IMR-90 (cell line): ENCODE results near the gene KRTCAP2. TPM values are rescaled to one million over a fixed set of nuclear protein-coding genes. Genes with fewer than 3 reads are reported as not detected.

ENCODE experiments used
- ATAC-seq: fragments of 200-7000 bp; cut with Tn5 transposase; 2 replicates; pipeline ENCODE4 v1.9.1; 2020; ENCODE audit warnings: low read depth, mild to moderate bottlenecking, moderate library complexity
- BruUV-seq: library from RNA; stranded (reverse); fragments of 400-500 nt; replicated peaks from 2 replicates; lab custom pipeline; 2021; lab: Mats Ljungman, UMichigan
- CTCF ChIA-PET: fragments of 300-600 bp; formaldehyde crosslinking; extraction: SDS; loops from one replicate; lab custom pipeline; 2021; ENCODE audit warnings: antibody characterized with exemption; lab: Yijun Ruan, JAX
- POLR2A ChIA-PET: fragments of 300-600 bp; sonication (Branson Sonifier 250); formaldehyde crosslinking; loops from one replicate; lab custom pipeline; 2022; ENCODE audit warnings: antibody characterized with exemption; ENCODE audit not compliant: unreplicated experiment; lab: Charles Lee
- DNase-seq: peaks from one replicate; pipeline ENCODE4 v3.0.0; 2013
- H2AFZ ChIP-seq: replicated peaks from 2 replicates; pipeline ENCODE3; 2013; ENCODE audit warnings: low read length, mild to moderate bottlenecking; ENCODE audit not compliant: poor library complexity
- H2AK5ac ChIP-seq: 2 replicates; pipeline ENCODE4 v1.6.1; 2013; ENCODE audit warnings: low read depth, low read length, inconsistent platforms
- H2AK9ac ChIP-seq: replicated peaks from 2 replicates; pipeline ENCODE3; 2013; ENCODE audit warnings: mild to moderate bottlenecking, low read depth, low read length, moderate library complexity; ENCODE audit not compliant: poor library complexity
- H2BK120ac ChIP-seq: 2 replicates; pipeline ENCODE4 v1.6.1; 2013; ENCODE audit warnings: low read depth, low read length, inconsistent platforms
- H2BK15ac ChIP-seq: 3 replicates; pipeline ENCODE4 v1.6.1; 2013; ENCODE audit warnings: low read depth, low read length, inconsistent platforms
- H2BK20ac ChIP-seq: 2 replicates; pipeline ENCODE4 v1.6.1; 2013; ENCODE audit warnings: low read depth, mild to moderate bottlenecking, inconsistent platforms, low read length, moderate library complexity
- H2BK5ac ChIP-seq: 2 replicates; pipeline ENCODE4 v1.6.1; 2013; ENCODE audit warnings: mild to moderate bottlenecking, low read depth, low read length, inconsistent platforms; ENCODE audit not compliant: poor library complexity, severe bottlenecking
- H3K14ac ChIP-seq: replicated peaks from 2 replicates; pipeline ENCODE4 v1.6.1; 2013; ENCODE audit warnings: low read depth, low read length, inconsistent platforms
- H3K18ac ChIP-seq: 2 replicates; pipeline ENCODE4 v1.6.1; 2013; ENCODE audit warnings: low read depth, low read length, control low read depth
- H3K23ac ChIP-seq: 2 replicates; pipeline ENCODE4 v1.6.1; 2013; ENCODE audit warnings: low read depth, low read length, inconsistent platforms
- H3K27ac ChIP-seq: 2 replicates; pipeline ENCODE4 v1.5.1; 2013; ENCODE audit warnings: mild to moderate bottlenecking, control low read depth, low read length; ENCODE audit not compliant: insufficient read depth
- H3K27me3 ChIP-seq: 2 replicates; pipeline ENCODE4 v1.6.1; 2013; ENCODE audit warnings: low read length; ENCODE audit not compliant: control insufficient read depth, insufficient read depth
- H3K36me3 ChIP-seq: 2 replicates; pipeline ENCODE4 v1.6.1; 2013; ENCODE audit warnings: low read length, mixed read lengths; ENCODE audit not compliant: control insufficient read depth, insufficient read depth
- H3K4ac ChIP-seq: 2 replicates; pipeline ENCODE4 v1.6.1; 2013; ENCODE audit warnings: low read depth, low read length, inconsistent platforms
- H3K4me1 ChIP-seq: 2 replicates; pipeline ENCODE4 v1.6.1; 2013; ENCODE audit warnings: low read length, mixed read lengths; ENCODE audit not compliant: control insufficient read depth, insufficient read depth
- H3K4me2 ChIP-seq: 2 replicates; pipeline ENCODE4 v1.6.1; 2013; ENCODE audit warnings: low read depth, mild to moderate bottlenecking, control low read depth, low read length, moderate library complexity
- H3K4me3 ChIP-seq: 2 replicates; pipeline ENCODE4 v1.5.1; 2013; ENCODE audit warnings: low read depth, mild to moderate bottlenecking, control low read depth, low read length, moderate library complexity; ENCODE audit not compliant: insufficient read depth
- H3K56ac ChIP-seq: 2 replicates; pipeline ENCODE4 v1.6.1; 2013; ENCODE audit warnings: low read length, inconsistent platforms; ENCODE audit not compliant: insufficient read depth; ENCODE audit errors: extremely low read depth
- H3K79me1 ChIP-seq, 2 experiments: 2 replicates each; pipeline ENCODE4 v1.6.1; 2013; ENCODE audit warnings: low read length in 2 of 2, inconsistent platforms in 1 of 2, low read depth in 1 of 2
- H3K9ac ChIP-seq: 2 replicates; pipeline ENCODE4 v1.6.1; 2013; ENCODE audit warnings: low read depth, low read length, control low read depth
- H3K9me1 ChIP-seq: 2 replicates; pipeline ENCODE4 v1.6.1; 2013; ENCODE audit warnings: low read length, inconsistent platforms; ENCODE audit not compliant: insufficient read depth
- H3K9me3 ChIP-seq: 2 replicates; pipeline ENCODE4 v1.6.1; 2013; ENCODE audit warnings: low read length; ENCODE audit not compliant: control insufficient read depth, insufficient read depth
- H4K20me1 ChIP-seq: 2 replicates; pipeline ENCODE4 v1.6.1; 2013; ENCODE audit warnings: low read length, inconsistent platforms; ENCODE audit not compliant: insufficient read depth
- H4K5ac ChIP-seq: 2 replicates; pipeline ENCODE4 v1.6.1; 2013; ENCODE audit warnings: mild to moderate bottlenecking, low read depth, low read length, control low read depth
- H4K8ac ChIP-seq, 2 experiments: 2 replicates each; pipeline ENCODE4 v1.6.1; 2013; ENCODE audit warnings: low read depth in 2 of 2, low read length in 2 of 2, control low read depth in 1 of 2, inconsistent platforms in 1 of 2
- H4K91ac ChIP-seq: 2 replicates; pipeline ENCODE4 v1.6.1; 2013; ENCODE audit warnings: low read depth, low read length, inconsistent platforms; ENCODE audit not compliant: insufficient read depth
- BHLHE40 ChIP-seq: fragments of 150-350 bp; IDR thresholded peaks from 2 replicates; pipeline ENCODE4 v1.6.1; 2016; ENCODE audit warnings: mild to moderate bottlenecking, low read depth, low read length
- CEBPB ChIP-seq: IDR thresholded peaks from 2 replicates; pipeline ENCODE4 v1.6.1; 2012; ENCODE audit warnings: low read depth, low read length, improper control_type of control experiment
- CHD1 ChIP-seq: IDR thresholded peaks from 2 replicates; pipeline ENCODE4 v1.6.1; 2012; ENCODE audit warnings: low read depth, low read length, improper control_type of control experiment
- ELK1 ChIP-seq: fragments of 150-350 bp; IDR thresholded peaks from 2 replicates; pipeline ENCODE4 v1.6.1; 2016; ENCODE audit warnings: low read depth, mild to moderate bottlenecking, low read length, moderate library complexity, borderline replicate concordance
- FOS ChIP-seq: fragments of 150-350 bp; IDR thresholded peaks from 2 replicates; pipeline ENCODE4 v1.6.1; 2016; ENCODE audit warnings: low read depth, low read length
- MAFK ChIP-seq: IDR thresholded peaks from 2 replicates; pipeline ENCODE4 v1.6.1; 2012; ENCODE audit warnings: low read depth, low read length, improper control_type of control experiment
- MAZ ChIP-seq: IDR thresholded peaks from 2 replicates; pipeline ENCODE4 v1.6.1; 2012; ENCODE audit warnings: low read depth, mild to moderate bottlenecking, low read length, improper control_type of control experiment, moderate library complexity, borderline replicate concordance
- MXI1 ChIP-seq: IDR thresholded peaks from 2 replicates; pipeline ENCODE4 v1.6.1; 2012; ENCODE audit warnings: low read depth, mild to moderate bottlenecking, low read length, moderate library complexity, borderline replicate concordance
- NFE2L2 ChIP-seq: fragments of 150-350 bp; IDR thresholded peaks from 2 replicates; pipeline ENCODE4 v1.6.1; 2016; ENCODE audit warnings: low read depth, mild to moderate bottlenecking, low read length
- POLR2A ChIP-seq: IDR thresholded peaks from 2 replicates; pipeline ENCODE4 v1.6.1; 2012; ENCODE audit warnings: mild to moderate bottlenecking, low read depth, low read length
- RAD21 ChIP-seq: IDR thresholded peaks from 2 replicates; pipeline ENCODE4 v1.6.1; 2012; ENCODE audit warnings: low read length, improper control_type of control experiment
- RCOR1 ChIP-seq: IDR thresholded peaks from 2 replicates; pipeline ENCODE4 v1.6.1; 2012; ENCODE audit warnings: mild to moderate bottlenecking, low read length, improper control_type of control experiment; ENCODE audit not compliant: insufficient replicate concordance
- RFX5 ChIP-seq: IDR thresholded peaks from 2 replicates; pipeline ENCODE4 v1.8.0; 2012; ENCODE audit warnings: low read depth, mild to moderate bottlenecking, low read length, moderate library complexity
- SMC3 ChIP-seq: fragments of 150-350 bp; IDR thresholded peaks from 2 replicates; pipeline ENCODE4 v1.6.1; 2016; ENCODE audit warnings: low read depth, mild to moderate bottlenecking, antibody characterized with exemption, low read length, moderate library complexity
- WGBS, 2 experiments: methylation state at CpG; one replicate each; pipeline versions ENCODE4 v1.1.5 to v1.1.7; 2013; ENCODE audit warnings: missing lambda C conversion rate in 2 of 2; ENCODE audit not compliant: insufficient read length in 1 of 2; ENCODE audit errors: extremely low coverage in 2 of 2; 5-methylcytosine and 5-hydroxymethylcytosine counted together
- dilution Hi-C: fragments of 300-500 bp; cut with HindIII; formaldehyde crosslinking; loops from one replicate; pipeline ENCODE4 v1.14.3; 2018; ENCODE audit warnings: low sequenced_read_pairs; ENCODE audit not compliant: unreplicated experiment
- in situ Hi-C: fragments of 300-500 bp; cut with MboI; formaldehyde crosslinking; loops from 3 replicates; pipeline ENCODE4 v1.14.3; 2019; ENCODE audit warnings: low sequenced_read_pairs, inconsistent platforms, mixed read lengths
- intact Hi-C: fragments of 100-400 bp; cut with micrococcal nuclease; formaldehyde crosslinking; loops from 2 replicates; pipeline ENCODE4 v1.10.0; 2022
- polyA plus RNA-seq, 3 experiments: library from polyadenylated mRNA; depleted of rRNA; stranded (reverse); fragments of >200 nt; gene quantifications; 2 replicates each; pipeline ENCODE4 v1.2.3, GENCODE V29; 2012; ENCODE audit warnings: low replicate concordance in 1 of 3
- total RNA-seq: library from RNA; depleted of rRNA; stranded (reverse); fragments of >200 nt; gene quantifications from 2 replicates; pipeline ENCODE4 v1.2.3, GENCODE V29; 2012
- TF ChIP-seq, protein P1 (sequence below): conservative IDR thresholded peaks from 2 replicates; pipeline ENCODE4 v1.5.1; 2012; ENCODE audit warnings: mild to moderate bottlenecking, low read depth, low read length, improper control_type of control experiment
- TF ChIP-seq, protein P2 (sequence below): fragments of 150-350 bp; IDR thresholded peaks from 2 replicates; pipeline ENCODE4 v1.6.1; 2017; ENCODE audit warnings: mild to moderate bottlenecking, antibody characterized with exemption, low read length, low read depth

The KRTCAP2 gene
- total and polyA plus RNA-seq, 2 of the 4 experiments (the other 2 are of a cell fraction): 76.7 to 232 TPM

DNA sequence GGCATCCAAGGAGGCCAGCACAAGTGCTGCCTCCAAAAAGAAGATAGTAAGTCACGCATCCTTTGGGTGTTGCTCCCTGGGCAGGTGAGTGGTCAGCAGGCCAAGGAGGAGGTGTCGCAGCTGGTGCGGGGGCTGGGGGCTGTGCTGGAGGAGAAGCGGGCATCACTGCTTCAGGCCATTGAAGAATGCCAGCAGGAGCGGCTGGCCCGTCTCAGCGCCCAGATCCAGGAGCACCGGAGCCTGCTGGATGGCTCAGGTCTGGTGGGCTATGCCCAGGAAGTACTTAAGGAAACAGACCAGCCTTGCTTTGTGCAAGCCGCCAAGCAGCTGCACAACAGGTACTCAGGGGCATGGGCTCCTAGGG lies 4.8 kb upstream of the KRTCAP2 start:
- H3K36me3 ChIP-seq: peaks cover 39% of the 10 kb centered on the region
- in situ Hi-C loops (no loop called here), intact Hi-C loops (loop anchor here (10.0 kb wide), 2 partner anchors 203 to 417 kb away; partner anchors contain the start of genes CKS1B and SHC1), dilution Hi-C loops (no loop called here)
- ChIA-PET CTCF (interaction anchor here (0.9 to 1.7 kb wide), 3 partner anchors 11 to 17 kb away, joined by 3 to 5 read pairs (median 4); no protein-coding TSS in a partner anchor), POLR2A (no interaction called here)
- H2BK20ac ChIP-seq: no peak overlapping the region
- DNase-seq: no peak
- H3K9ac ChIP-seq: no peak overlapping the region
- H3K4ac ChIP-seq: no peak overlapping the region
- TF ChIP-seq CEBPB (no peak), BHLHE40 (no peak), SMC3 (no peak), RAD21 (no peak), NFE2L2 (no peak), FOS (no peak), RFX5 (no peak), MAFK (no peak), ELK1 (no peak), RCOR1 (no peak), POLR2A (no peak), MXI1 (no peak), CHD1 (no peak), MAZ (no peak)
- TF ChIP-seq, protein P1, sequence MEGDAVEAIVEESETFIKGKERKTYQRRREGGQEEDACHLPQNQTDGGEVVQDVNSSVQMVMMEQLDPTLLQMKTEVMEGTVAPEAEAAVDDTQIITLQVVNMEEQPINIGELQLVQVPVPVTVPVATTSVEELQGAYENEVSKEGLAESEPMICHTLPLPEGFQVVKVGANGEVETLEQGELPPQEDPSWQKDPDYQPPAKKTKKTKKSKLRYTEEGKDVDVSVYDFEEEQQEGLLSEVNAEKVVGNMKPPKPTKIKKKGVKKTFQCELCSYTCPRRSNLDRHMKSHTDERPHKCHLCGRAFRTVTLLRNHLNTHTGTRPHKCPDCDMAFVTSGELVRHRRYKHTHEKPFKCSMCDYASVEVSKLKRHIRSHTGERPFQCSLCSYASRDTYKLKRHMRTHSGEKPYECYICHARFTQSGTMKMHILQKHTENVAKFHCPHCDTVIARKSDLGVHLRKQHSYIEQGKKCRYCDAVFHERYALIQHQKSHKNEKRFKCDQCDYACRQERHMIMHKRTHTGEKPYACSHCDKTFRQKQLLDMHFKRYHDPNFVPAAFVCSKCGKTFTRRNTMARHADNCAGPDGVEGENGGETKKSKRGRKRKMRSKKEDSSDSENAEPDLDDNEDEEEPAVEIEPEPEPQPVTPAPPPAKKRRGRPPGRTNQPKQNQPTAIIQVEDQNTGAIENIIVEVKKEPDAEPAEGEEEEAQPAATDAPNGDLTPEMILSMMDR: no peak
- TF ChIP-seq, protein P2, sequence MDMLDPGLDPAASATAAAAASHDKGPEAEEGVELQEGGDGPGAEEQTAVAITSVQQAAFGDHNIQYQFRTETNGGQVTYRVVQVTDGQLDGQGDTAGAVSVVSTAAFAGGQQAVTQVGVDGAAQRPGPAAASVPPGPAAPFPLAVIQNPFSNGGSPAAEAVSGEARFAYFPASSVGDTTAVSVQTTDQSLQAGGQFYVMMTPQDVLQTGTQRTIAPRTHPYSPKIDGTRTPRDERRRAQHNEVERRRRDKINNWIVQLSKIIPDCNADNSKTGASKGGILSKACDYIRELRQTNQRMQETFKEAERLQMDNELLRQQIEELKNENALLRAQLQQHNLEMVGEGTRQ: no peak
- no peaks in the 10 kb centered on the region; the same call in none of the 2 replicates for H3K4me1 ChIP-seq
- no peaks in the 10 kb centered on the region for H4K20me1 ChIP-seq
- H2BK120ac ChIP-seq: no peak overlapping the region
- H2BK15ac ChIP-seq: no peak overlapping the region
- H3K56ac ChIP-seq: no peak overlapping the region
- H3K14ac ChIP-seq: no peak overlapping the region
- no peak overlapping the region for H2AK9ac ChIP-seq
- H4K5ac ChIP-seq: no peak overlapping the region
- ATAC-seq: no peak
- H4K8ac ChIP-seq: no peak overlapping the region
- no peak overlapping the region for H3K27ac ChIP-seq
- no peak overlapping the region for H3K4me2 ChIP-seq
- peaks cover 2% of the 10 kb centered on the region; the same call in 1 of the 2 replicates for H3K9me1 ChIP-seq
- H2AK5ac ChIP-seq: no peak overlapping the region
- H4K91ac ChIP-seq: no peak overlapping the region
- H3K23ac ChIP-seq: no peak overlapping the region
- H3K9me3 ChIP-seq: no peaks in the 10 kb centered on the region
- H3K18ac ChIP-seq: no peak overlapping the region
- 100% methylated on average over 8 of the region's 9 CpGs; no CpG with 5 or more reads in 1 of the 2 experiments for WGBS, 2 experiments
- H3K4me3 ChIP-seq: no peak overlapping the region
- H2BK5ac ChIP-seq: no peak overlapping the region
- no peak overlapping the region for H2AFZ ChIP-seq
- BruUV-seq: no TSS peak
- no peaks in the 10 kb centered on the region for H3K27me3 ChIP-seq
- H3K79me1 ChIP-seq: peaks cover 0 to 26% of the 10 kb centered on the region in 2 experiments; a peak in 3 of 4 replicates
